ENCODE data around the gene PPP1R37. TPM values are rescaled to one million over a fixed set of nuclear protein-coding genes. Genes with fewer than 3 reads are reported as not detected.

Gene PPP1R37
- total and polyA plus RNA-seq, 2 of the 8 experiments (the other 6 are each of a cell fraction or from before 2014, with no cell fraction given) = 14.6 to 25.7 TPM

- Histone ChIP-seq H4K20me1 (replicated peaks in 1 of 2; ENCODE audit: control insufficient read depth in 1 of 2, insufficient read depth in 2 of 2, low read length in 2 of 2) (peaks cover 0 to 6% of the 10 kb centered on the region in 2 experiments), H2BK20ac (ENCODE audit: low read length) (no peak overlapping the region), H3K27me3 (replicated peaks in 1 of 4; ENCODE audit: control insufficient read depth in 3 of 4, extremely low read depth in 1 of 4, insufficient read depth in 3 of 4, low read length in 3 of 4) (peaks cover 0 to 5% (median 3%) of the 10 kb centered on the region in 4 experiments; a peak in 3 of 7 replicates), H2AK5ac (ENCODE audit: low read depth, low read length) (no peak overlapping the region), H3K4me1 (replicated peaks in 1 of 4; ENCODE audit: control insufficient read depth in 3 of 4, insufficient read depth in 4 of 4, low read length in 3 of 4) (peaks cover 0 to 17% (median 8%) of the 10 kb centered on the region in 4 experiments; a peak in 5 of 7 replicates), H3K56ac (replicated peaks; ENCODE audit: insufficient read length, low read depth, low read length) (no peak overlapping the region), H3K79me2 (ENCODE audit: control insufficient read depth in 1 of 2, insufficient read depth in 2 of 2, low read length in 2 of 2) (no peaks in the 10 kb centered on the region), H2BK15ac (ENCODE audit: low read length) (no peak overlapping the region), H3K4me3 (ENCODE audit: extremely low read depth in 1 of 4, insufficient read depth in 2 of 4, low read depth in 3 of 4, low read length in 4 of 4) (no peak overlapping the region), H4K8ac (ENCODE audit: extremely low read depth, insufficient read depth, low read length) (no peak overlapping the region), H2BK5ac (ENCODE audit: low read depth, low read length) (no peak overlapping the region), H3K23me2 (ENCODE audit: low read depth, low read length) (no peaks in the 10 kb centered on the region), H2BK12ac (ENCODE audit: low read depth, low read length) (no peak overlapping the region), H3K36me3 (ENCODE audit: control insufficient read depth in 2 of 4, insufficient read depth in 4 of 4, low read length in 3 of 4) (no peaks in the 10 kb centered on the region), H3K23ac (ENCODE audit: insufficient read length) (no peak overlapping the region), H4K5ac (ENCODE audit: insufficient read length, low read depth, low read length) (no peak overlapping the region), H2BK120ac (replicated peaks; ENCODE audit: low read depth, low read length) (no peak overlapping the region), H3K4ac (replicated peaks; ENCODE audit: insufficient read length, low read depth, low read length) (no peak overlapping the region), H3K14ac (ENCODE audit: insufficient read length) (no peak overlapping the region), H3K9me3 (ENCODE audit: insufficient read depth in 2 of 2, low read depth in 1 of 2, low read length in 1 of 2) (no peaks in the 10 kb centered on the region), H3K79me1 (ENCODE audit: low read depth, low read length) (no peaks in the 10 kb centered on the region), H2AFZ (ENCODE audit: low read length) (no peak overlapping the region), H3K18ac (ENCODE audit: extremely low read depth, low read length) (no peak overlapping the region), H4K91ac (replicated peaks; ENCODE audit: insufficient read length, low read length) (no peak overlapping the region), H3K9ac (replicated peaks in 1 of 4; ENCODE audit: extremely low read depth in 1 of 4, low read depth in 3 of 4, low read length in 3 of 4) (no peak overlapping the region), H3K4me2 (ENCODE audit: insufficient read depth in 1 of 2, low read depth in 2 of 2, low read length in 2 of 2) (no peak overlapping the region), H3K27ac (ENCODE audit: low read depth, low read length) (no peak overlapping the region)
- 83% methylated on average over 14 of the region's 17 CpGs; no CpG with 5 or more reads in 1 of the 2 experiments for WGBS, 2 experiments (ENCODE audit: extremely low coverage in 1 of 2, insufficient coverage in 1 of 2, insufficient read length in 1 of 2, insufficient replicate concordance in 2 of 2, low coverage in 1 of 2, low lambda C conversion rate in 2 of 2, missing lambda C conversion rate in 1 of 2)
- no peak for FAIRE-seq
- no peak for DNase-seq (ENCODE audit: low read depth in 1 of 2, low spot score in 2 of 2)
- POLR2A ChIA-PET (ENCODE audit: partially characterized antibody) = interaction anchor here (0.6 to 3.7 kb wide), 3 partner anchors 8 to 72 kb away, joined by 3 to 21 read pairs (median 3); no protein-coding TSS in a partner anchor
- CTCF ChIA-PET (ENCODE audit: partially characterized antibody) = interaction anchor here (0.6 to 5.6 kb wide), 9 partner anchors 9 to 313 kb away, joined by 3 to 54 read pairs (median 6); partner anchors contain the start of gene TRAPPC6A
- no peak for TF ChIP-seq POLR2A (IDR thresholded peaks at IDR 0.05; ENCODE audit: control extremely low read depth in 1 of 2, low read depth in 2 of 2, low read length in 2 of 2)
- no peak for TF ChIP-seq TAF1 (IDR thresholded peaks at IDR 0.05; ENCODE audit: low read depth, low read length)
- no peak for TF ChIP-seq MAX (IDR thresholded peaks at IDR 0.05)
- no peak for TF ChIP-seq RNF2 (IDR thresholded peaks at IDR 0.05; ENCODE audit: borderline replicate concordance, low read depth, low read length, missing control alignments, poor library complexity, severe bottlenecking)
- no peak for TF ChIP-seq EZH2 (IDR thresholded peaks at IDR 0.05; ENCODE audit: low read depth, low read length, severe bottlenecking)
- TF ChIP-seq CEBPB (IDR thresholded peaks at IDR 0.05; ENCODE audit: low read depth, low read length) = no peak
- no peak for TF ChIP-seq BACH1 (IDR thresholded peaks at IDR 0.05; ENCODE audit: low read length)
- TF ChIP-seq USF2 (IDR thresholded peaks at IDR 0.05; ENCODE audit: low read length) = no peak
- no peak for TF ChIP-seq E2F6 (IDR thresholded peaks at IDR 0.05)
- no peak for TF ChIP-seq POU5F1 (IDR thresholded peaks at IDR 0.05; ENCODE audit: low read depth, low read length)
- TF ChIP-seq KDM1A (IDR thresholded peaks at IDR 0.05; ENCODE audit: borderline replicate concordance, low read length) = no peak
- TF ChIP-seq TEAD4 (IDR thresholded peaks at IDR 0.05; ENCODE audit: low read depth, low read length) = no peak
Measured at GRCh38 chr19:45163156-45163555, 70.2 kb downstream of the PPP1R37 start.
